HG02852 (cell line): Measurements from ENCODE around the gene USB1.

ENCODE experiments used
- ATAC-seq: cut with Tn5 transposase; IDR thresholded peaks from one replicate; pipeline ENCODE4 v1.9.1; 2021; ENCODE audit warnings: mild to moderate bottlenecking, moderate library complexity; ENCODE audit not compliant: unreplicated experiment

Gene USB1

DNA sequence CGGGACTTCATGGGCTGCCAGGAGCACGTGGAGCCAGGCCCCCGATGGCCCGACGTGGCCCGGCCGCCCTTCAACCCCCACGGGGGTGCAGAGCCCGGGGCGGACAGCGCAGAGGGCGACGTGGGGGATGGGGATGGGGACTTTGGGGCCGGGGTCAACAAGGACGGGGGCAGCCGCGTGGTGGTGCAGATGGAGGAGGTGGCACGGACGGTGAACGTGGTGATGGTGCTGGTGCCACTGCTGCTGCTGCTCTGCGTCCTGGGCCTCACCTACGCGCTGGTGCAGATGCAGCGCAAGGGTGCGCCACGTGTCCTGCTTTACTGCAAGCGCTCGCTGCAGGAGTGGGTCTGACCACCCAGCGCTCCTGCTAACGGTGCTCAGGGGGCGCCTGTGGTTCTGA, 43.9 kb downstream of the USB1 start:
- ATAC-seq = no peak

DNA sequence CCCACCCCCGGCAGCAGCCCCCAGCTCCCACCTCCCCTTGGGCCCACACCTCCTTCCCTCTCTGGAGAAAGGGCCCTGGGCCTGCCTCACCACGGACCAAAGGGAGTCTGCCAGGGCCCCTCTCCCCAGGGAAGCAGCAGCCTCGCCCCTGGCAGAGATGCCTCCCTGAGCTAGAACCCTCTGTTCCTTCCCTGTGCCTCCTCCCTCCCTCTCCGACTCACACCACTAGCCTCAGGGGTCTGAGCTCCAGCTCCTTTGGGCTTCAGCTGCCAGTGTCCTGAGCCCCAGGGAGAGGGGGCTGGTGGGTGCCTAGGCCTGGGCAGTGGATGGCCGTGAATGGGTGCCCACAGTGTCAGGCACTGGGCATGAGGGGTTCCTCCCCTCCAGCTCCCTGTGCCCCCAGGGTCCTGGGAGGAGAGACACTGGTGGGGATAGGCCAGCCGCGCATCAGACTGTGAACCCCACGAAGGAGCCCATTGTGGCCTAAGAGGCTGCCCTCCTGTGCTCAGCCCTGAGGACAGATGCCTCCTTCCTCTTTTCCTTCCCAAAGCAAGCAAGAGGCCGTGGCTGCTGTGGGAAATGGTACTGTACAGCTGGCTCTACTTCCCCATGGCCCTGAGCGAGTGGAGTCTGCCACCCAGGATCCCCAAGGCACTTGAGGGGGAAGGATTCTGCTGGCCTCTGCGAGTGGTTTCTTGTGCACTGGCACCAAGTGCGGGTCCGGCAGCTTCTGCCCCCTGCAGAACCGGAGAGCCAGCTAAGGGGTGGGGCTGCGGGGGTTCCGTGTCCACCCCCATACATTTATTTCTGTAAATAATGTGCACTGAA, 45.1 kb downstream of the USB1 start:
- ATAC-seq = no peak

DNA sequence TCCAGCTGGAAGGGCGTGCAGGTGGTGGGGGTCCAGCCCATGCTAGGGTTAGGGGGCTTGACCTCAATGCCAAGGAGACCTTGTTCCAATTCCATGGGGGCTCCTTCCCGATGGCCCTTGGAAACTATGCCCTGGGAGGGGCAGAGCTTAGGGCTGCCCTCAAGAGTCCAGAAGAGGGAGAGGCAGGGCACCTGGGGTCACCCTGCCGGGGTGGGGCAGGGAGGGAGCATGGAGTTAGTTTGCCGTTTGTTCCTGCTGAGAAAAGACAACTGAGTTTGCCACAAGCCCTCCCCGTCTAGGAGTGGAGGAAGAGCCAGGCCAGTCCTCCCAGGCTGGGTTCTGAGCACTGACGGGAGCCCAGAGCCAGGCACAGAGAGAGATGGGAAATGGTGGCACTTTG, 45.7 kb downstream of the USB1 start:
- no peak for ATAC-seq

DNA sequence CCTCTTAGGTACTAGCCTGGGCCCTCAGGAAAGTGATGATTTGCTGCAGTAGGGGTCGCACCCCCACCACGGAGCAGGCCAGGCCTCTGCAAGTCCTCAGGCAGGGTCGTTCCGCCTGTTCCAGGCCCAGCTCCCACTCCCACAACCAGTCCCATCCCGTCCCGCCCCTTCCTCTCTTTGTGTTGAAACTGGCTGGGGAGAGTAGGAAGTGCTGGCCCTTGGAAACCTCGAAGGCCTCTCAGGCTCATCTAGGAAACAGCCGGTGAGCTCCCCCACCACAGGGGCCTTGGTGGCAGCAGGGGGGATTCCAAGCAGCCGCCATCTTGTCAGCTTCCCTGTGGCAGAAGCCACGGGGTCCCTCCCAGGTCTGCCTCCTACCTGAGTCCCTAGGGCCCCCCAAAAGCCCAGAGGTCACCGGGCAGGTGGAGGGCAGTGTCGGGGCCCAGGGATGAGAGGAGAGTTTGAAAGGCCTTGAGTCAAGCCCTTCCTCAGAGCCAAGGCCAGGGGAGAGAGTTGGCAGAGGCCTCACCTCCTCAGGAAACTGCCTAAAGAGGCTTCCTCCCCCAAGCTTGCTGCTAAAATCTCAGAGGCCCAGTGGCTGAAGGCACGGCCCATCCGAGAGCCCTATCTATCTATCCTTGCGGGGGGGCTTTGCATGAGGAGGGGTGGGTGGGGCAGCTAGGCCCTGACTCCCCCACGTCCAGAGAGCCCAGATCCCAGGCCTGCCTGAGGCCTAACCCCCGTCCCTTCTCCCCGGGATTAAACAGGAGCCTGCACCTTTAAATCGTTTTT, 46.5 kb downstream of the USB1 start:
- no peak for ATAC-seq

DNA sequence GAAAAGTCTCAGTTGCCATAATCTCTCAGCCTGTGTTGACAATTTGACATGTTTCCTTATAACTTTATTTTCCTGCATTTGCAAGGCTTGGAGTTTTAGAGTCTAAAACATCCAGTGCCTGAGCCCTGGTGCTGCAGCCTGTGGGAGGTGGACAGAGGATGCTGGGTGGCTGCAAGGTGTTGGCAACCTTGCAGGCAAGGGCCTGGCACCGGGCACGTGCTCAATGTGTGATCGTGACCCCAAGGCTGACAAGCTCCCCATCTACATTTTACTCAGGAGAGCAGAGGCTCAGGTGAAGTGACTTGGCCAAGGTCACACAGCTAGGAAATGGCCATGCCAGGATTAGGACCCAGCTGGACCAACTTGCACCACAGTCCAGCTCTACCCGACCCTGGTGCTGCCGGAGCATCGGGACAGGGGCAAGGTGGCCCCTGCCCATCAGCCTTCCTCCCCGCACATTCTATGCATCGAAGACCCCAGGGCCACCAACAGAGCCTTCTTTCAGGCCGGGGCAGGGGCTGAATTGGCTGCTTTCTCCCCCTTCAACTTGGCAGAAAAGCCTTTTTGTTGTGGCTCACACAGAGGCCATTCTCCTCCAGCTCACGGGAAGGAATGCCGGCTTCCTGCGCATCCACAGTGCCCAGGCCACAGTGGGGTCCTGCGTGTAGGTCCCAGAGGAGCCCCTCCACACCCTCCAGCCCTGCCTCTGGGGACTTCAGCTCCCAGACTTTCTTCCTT, 47.5 kb downstream of the USB1 start:
- ATAC-seq = no peak

DNA sequence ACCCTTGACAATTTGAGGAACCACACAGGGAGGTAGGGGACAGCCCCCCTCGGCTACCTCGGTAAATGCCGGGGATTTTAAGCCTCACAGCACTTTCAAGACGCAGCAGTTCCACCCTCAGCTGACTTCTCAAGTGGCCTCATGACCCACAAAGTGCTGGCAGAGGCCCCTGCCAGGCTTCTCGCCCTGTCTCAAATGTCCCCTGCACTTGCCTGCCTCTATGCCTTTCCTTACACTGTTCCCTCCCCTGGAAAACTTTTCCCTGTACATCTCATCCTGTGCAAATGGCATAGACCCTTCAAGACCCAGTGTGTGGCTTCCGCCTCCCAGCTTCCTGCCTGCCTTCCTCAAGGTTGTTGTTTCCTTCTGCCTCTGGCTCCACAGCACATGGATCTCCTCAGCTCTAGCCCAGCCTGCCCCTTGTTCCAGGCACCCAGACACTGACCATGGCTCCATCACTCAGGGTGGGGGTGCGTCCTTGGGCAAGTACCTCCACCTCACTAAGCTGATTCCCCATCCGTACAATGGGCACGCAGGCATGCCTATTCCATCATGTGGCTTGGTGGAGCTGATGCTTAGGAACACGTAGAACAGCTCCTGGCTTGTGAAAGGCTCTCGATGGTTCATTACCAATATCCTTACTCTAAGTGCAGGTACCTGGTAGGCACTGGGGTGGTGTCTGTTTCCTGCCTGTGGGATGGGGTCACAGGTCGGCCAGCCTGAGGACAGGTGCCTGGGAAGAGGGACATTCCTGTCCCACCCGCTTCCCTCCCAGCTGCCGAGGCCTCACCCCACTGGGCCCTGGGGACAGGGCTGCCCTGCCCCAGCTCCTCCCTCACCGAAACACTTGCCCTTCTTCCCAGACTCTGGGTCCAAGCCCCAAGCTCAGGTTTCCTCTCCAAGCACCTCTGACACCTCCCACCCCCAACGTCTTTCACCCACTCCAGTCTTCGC, 48.3 kb downstream of the USB1 start:
- ATAC-seq = no peak

DNA sequence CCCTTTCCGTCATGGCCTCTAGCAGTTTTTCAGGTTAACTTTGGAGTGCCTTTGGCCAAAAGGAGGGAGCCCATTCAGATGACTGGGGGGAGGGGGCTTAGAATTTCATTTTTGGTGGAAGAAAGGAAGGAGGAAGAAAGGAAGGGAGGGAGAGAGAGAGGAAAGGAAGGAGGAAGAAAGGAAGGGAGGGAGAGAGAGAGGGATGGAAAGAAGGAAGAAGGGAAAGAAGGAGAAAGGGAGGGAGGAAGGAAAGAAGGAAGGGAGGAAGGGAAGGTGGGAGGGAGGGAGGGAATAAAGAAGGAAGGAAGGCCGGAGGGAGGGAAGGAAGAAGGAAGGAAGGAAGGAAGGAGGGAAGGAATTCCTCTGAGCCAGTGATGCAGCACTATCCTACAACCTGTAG, 50.1 kb downstream of the USB1 start:
- ATAC-seq = no peak

DNA sequence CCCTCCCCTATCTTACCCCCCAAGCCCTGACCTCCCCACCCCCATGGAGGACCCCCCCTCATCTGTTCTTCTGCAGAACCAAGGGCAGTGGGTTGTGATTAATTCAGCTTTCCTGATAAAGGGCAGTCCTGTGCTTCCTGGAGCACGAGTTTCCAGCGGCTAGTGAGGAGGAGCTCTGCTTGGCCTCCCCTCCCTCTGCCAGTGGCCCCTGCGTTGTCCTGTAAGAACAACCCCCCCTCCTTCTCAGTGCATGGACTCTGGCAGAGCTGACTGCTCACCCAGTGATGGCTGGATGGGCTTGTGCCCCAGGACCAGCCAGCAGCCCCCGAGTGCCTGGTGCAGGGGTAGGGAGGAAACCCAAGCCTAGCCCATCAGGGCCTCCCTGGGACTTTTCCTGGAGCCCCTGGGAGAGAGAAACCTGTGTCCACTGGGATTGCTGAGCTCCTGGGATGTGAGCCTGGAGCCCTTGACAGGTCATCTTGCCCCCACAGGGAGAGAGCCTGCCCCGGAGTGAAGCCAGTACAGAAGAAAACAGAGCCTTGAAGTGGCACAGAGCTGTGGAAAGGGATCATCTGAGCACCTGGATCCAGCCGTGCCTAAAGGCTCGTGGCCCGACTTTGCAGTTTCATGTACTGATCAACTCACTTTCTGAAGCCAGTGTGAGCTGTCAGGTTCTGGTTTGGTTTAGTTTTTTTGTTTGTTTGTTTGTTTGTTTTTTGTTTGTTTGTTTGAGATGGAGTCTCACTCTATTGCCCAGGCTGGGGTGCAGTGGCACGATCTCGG, 50.8 kb downstream of the USB1 start:
- no peak for ATAC-seq

DNA sequence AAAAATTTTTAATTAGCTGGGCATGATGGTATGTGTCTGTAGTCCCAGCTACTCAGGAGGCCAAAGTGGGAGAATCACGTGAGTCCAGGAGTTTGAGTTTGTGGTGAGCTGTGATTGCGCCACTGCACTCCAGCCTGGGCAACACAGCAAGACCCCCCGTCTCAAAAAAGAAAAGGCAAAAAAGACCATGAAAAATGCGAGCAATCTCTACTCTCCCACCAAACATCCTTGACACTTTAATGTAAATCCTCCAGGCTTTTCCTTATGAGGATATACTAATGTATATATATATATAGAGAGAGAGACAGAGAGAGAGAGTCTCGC, 52.4 kb downstream of the USB1 start:
- no peak for ATAC-seq

DNA sequence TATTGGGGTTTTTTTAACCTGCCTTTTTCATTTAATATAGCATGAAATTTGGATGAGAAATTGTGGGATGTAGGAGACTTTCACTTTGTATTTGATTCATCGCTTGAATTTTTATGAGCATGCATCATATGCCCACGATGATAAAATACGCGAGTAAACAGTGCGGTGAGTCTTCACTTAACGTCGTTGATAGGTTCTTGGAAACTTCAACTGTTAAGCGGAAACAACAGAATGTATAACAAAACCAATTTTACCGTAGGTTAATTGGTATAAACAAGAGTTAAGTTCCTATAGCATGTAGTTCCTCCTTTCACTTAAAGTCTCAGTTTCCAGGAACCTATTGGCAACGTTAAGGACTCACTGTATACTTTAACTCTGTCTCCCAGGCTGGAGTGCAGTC, 53.1 kb downstream of the USB1 start:
- ATAC-seq = no peak

DNA sequence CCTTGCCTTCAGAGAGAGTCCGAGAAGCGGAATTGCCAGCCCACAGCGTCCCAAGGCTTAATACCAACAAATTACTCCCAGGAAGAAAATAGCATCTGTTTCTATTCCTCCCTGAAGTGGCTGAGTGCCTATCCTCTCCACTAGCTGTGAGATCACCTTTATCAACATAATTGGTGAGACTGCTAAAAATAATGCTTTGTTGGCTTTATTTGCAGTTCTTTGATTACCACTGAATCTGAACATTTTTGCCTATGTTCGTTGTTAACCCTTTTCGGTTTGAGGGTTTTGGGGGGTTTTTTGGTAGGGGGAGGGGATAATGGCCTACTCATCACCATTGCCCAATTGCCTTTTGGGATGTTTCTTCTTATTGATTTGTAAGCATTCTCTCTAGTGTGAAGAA, 55.4 kb downstream of the USB1 start:
- no peak for ATAC-seq

DNA sequence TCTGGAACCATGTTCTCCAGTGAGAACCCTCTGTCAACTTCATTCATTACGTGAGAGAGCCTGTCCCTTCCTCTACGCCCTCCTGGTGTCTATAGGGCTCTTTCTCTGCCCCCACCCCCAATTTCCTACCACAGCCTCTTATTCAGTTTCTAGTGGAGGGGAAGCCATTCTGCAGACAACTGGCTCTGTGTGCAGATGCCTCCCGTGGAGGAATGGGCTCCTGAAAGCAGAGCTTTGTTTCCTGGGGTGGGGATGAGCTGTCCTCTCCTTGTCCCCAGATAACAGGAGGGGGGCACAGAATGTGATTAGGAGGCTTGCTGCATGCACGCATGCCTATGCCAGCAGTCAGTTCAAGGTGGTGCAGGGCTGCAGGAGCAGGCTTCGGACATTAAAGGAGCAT, 55.9 kb downstream of the USB1 start:
- ATAC-seq = no peak

DNA sequence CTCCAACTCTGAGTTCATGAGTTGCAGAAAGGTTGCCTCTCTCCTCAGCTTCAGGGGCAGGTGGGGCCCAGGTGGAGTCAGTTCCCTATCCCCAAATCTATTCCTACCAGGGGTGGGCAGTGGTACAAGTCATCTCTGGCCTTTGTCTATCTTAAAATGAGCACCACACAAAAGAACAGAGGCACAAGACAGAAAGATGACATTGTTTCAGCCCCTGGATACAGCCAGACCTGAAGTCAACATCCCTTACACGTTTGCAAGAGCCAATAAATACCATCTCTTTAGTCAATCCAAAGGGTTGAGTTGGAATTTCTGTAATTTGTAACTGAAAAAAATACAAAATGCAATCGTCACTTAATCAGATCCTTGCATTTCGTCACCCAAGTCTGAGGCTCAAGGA, 56.6 kb downstream of the USB1 start:
- no peak for ATAC-seq

DNA sequence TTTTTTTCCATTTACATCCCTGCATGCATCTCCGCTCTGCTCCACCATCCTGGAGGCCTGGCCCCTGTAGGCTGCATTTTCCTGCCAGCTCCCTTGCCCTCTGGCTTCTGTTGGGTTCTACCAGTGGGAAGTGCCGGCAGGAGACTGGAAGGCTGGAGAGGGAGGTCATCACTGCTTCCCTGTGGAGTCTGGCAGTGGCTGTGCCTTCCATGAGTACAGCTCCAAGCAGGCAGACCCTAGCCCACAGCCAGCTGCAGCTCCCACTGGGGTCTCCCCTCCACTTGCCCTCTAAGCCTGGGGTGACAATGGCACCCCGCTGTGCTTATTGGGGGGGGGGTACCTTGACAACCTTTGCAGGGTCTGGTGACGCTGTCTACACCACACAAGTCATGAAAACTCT, 61.6 kb downstream of the USB1 start:
- no peak for ATAC-seq

DNA sequence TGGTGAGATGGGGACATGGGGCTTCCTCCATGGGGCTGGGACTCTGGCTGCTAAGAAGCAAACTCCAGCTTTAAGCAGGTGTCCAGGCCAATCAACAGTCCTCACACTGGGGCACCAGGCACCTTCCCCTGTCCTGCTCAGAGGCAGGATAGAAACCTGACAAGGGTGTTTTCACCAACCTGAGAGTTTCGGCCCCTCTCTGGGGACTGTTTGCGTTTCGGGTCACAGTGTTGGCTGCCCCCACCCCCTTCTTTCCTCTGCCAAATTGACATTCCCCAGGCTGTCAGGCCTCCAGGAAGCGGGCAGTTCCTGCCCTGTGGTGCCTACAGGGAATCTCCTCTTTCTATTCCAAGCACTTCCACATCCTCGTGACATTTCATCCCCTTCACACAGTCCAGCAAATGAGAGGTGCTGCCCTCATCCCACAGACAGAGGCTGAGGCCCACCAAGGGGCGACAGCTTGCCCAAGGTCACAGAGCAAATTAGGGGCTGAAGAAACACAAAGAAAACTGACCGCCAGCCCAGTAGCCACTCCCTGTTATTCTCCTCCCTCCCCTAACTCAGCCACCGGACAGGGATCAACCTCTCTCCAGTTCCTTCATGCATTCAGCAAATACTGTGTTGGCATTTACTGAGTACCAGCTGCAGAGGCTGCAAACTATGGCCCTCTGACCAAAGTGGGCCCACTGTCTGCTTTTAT, 62.3 kb downstream of the USB1 start:
- ATAC-seq = no peak

DNA sequence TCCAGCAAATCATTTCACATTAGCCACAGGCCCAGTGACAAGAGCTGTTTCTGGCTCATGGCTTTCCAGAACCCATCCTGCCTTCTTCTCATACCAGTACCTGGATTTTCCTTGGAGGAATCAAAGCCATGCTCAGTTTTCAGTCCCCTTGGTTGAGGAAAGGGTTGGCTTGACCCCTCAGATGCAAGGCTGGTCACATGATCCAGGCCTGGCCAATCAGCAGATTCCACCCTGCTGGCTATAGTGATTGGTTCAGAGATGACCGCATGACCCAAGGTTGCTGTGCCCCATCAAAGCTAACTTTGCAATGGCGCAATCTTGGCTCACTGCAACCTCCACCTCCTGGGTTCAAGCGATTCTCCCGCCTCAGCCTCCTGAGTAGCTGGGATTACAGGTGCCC, 69.4 kb downstream of the USB1 start:
- no peak for ATAC-seq
